PC-3 (cell line): ENCODE results near the gene PAPPA. TPM values are rescaled to one million over a fixed set of nuclear protein-coding genes. Genes with fewer than 3 reads are reported as not detected.

Source experiments
- ATAC-seq: fragments of 200-7000 bp; cut with Tn5 transposase; 2 replicates; pipeline ENCODE4 v1.9.1; 2020; ENCODE audit warnings: mild to moderate bottlenecking, moderate library complexity
- BruUV-seq: library from RNA; stranded (reverse); fragments of 400-500 nt; replicated peaks from 2 replicates; lab custom pipeline; 2021; lab: Mats Ljungman, UMichigan
- CTCF ChIA-PET: fragments of 300-600 bp; sonication (Branson Sonifier 250); formaldehyde crosslinking; loops from one replicate; lab custom pipeline; 2022; ENCODE audit warnings: antibody characterized with exemption; lab: Charles Lee
- POLR2A ChIA-PET: fragments of 300-600 bp; sonication (Branson Sonifier 250); formaldehyde crosslinking; loops from one replicate; lab custom pipeline; 2022; ENCODE audit warnings: antibody characterized with exemption; ENCODE audit not compliant: unreplicated experiment; lab: Charles Lee
- DNase-seq: peaks from one replicate; pipeline ENCODE4 v3.0.0-alpha.2; 2015
- H2AFZ ChIP-seq: fragments of 300-600 bp; sonication (generic); 2 replicates; pipeline ENCODE4 v1.6.0; 2016; ENCODE audit warnings: antibody characterized with exemption, low read length
- H3F3A ChIP-seq: fragments of 300-600 bp; sonication (generic); one replicate; pipeline ENCODE4 v1.6.0; 2017; ENCODE audit warnings: antibody characterized with exemption, low read length, control low read depth, mild to moderate bottlenecking; ENCODE audit not compliant: unreplicated experiment
- H3K27ac ChIP-seq: fragments of 300-600 bp; sonication (generic); 2 replicates; pipeline ENCODE4 v1.5.1; 2016; ENCODE audit warnings: mild to moderate bottlenecking, low read length
- H3K27me3 ChIP-seq: fragments of 300-600 bp; sonication (generic); 2 replicates; pipeline ENCODE4 v1.6.1; 2016; ENCODE audit warnings: low read length, mixed read lengths
- H3K36me3 ChIP-seq: fragments of 300-600 bp; sonication (generic); 2 replicates; pipeline ENCODE4 v1.6.1; 2016; ENCODE audit warnings: low read depth, mixed run types, low read length, mixed read lengths
- H3K4me1 ChIP-seq: fragments of 300-600 bp; sonication (generic); 2 replicates; pipeline ENCODE4 v1.5.1; 2016; ENCODE audit warnings: low read length; ENCODE audit not compliant: insufficient read depth
- H3K4me2 ChIP-seq: fragments of 300-600 bp; sonication (generic); 2 replicates; pipeline ENCODE4 v1.6.0; 2016; ENCODE audit warnings: low read length
- H3K4me3 ChIP-seq: fragments of 300-600 bp; sonication (generic); 2 replicates; pipeline ENCODE4 v1.5.1; 2016; ENCODE audit warnings: mild to moderate bottlenecking, low read length, mixed read lengths
- H3K79me2 ChIP-seq: fragments of 300-600 bp; sonication (generic); 2 replicates; pipeline ENCODE4 v1.6.1; 2017; ENCODE audit warnings: low read length, mixed read lengths
- H3K9ac ChIP-seq: fragments of 300-600 bp; sonication (generic); 2 replicates; pipeline ENCODE4 v1.6.0; 2016; ENCODE audit warnings: mild to moderate bottlenecking, low read length
- H3K9me2 ChIP-seq: fragments of 300-600 bp; sonication (generic); replicated peaks from 2 replicates; pipeline ENCODE4 v1.6.1; 2016; ENCODE audit warnings: mixed run types, low read length, mixed read lengths
- H3K9me3 ChIP-seq: fragments of 300-600 bp; sonication (generic); 2 replicates; pipeline ENCODE4 v1.6.1; 2016; ENCODE audit warnings: low read length, mixed read lengths
- H4K20me1 ChIP-seq: fragments of 300-600 bp; sonication (generic); 2 replicates; pipeline ENCODE4 v1.6.1; 2016; ENCODE audit warnings: low read length, mixed read lengths
- EZH2 ChIP-seq: fragments of 300-600 bp; sonication (generic); IDR thresholded peaks from one replicate; pipeline ENCODE4 v1.6.1; 2017; ENCODE audit warnings: antibody characterized with exemption, mild to moderate bottlenecking, low read length; ENCODE audit not compliant: unreplicated experiment
- EZH2phosphoT487 ChIP-seq: fragments of 300-600 bp; sonication (generic); IDR thresholded peaks from 2 replicates; pipeline ENCODE4 v1.6.1; 2018; ENCODE audit warnings: mild to moderate bottlenecking, antibody characterized with exemption, low read length, borderline replicate concordance
- intact Hi-C: fragments of 100-400 bp; cut with micrococcal nuclease; formaldehyde crosslinking; loops from 2 replicates; pipeline ENCODE4 v1.9.0; 2023
- total RNA-seq: library from RNA; depleted of rRNA; stranded (reverse); fragments of >200 nt; gene quantifications from 2 replicates; pipeline ENCODE4 v1.2.3, GENCODE V29; 2014
- TF ChIP-seq, protein P1 (sequence below): fragments of 300-600 bp; sonication (generic); conservative IDR thresholded peaks from 2 replicates; pipeline ENCODE4 v1.5.1; 2017; ENCODE audit warnings: antibody characterized with exemption, low read depth, mild to moderate bottlenecking, low read length

Gene PAPPA
- total RNA-seq, 1 experiment from 2014 or later = not detected

GRCh38 chr9:116112236-116112635, 41.4 kb upstream of the PAPPA start:
- no peaks in the 10 kb centered on the region for H3K4me1 ChIP-seq
- no peak overlapping the region for H3K4me3 ChIP-seq
- POLR2A ChIA-PET = no interaction called here
- no peak for ATAC-seq
- no TSS peak for BruUV-seq
- no peaks in the 10 kb centered on the region for H4K20me1 ChIP-seq
- H3K79me2 ChIP-seq = no peaks in the 10 kb centered on the region
- TF ChIP-seq, protein P1, sequence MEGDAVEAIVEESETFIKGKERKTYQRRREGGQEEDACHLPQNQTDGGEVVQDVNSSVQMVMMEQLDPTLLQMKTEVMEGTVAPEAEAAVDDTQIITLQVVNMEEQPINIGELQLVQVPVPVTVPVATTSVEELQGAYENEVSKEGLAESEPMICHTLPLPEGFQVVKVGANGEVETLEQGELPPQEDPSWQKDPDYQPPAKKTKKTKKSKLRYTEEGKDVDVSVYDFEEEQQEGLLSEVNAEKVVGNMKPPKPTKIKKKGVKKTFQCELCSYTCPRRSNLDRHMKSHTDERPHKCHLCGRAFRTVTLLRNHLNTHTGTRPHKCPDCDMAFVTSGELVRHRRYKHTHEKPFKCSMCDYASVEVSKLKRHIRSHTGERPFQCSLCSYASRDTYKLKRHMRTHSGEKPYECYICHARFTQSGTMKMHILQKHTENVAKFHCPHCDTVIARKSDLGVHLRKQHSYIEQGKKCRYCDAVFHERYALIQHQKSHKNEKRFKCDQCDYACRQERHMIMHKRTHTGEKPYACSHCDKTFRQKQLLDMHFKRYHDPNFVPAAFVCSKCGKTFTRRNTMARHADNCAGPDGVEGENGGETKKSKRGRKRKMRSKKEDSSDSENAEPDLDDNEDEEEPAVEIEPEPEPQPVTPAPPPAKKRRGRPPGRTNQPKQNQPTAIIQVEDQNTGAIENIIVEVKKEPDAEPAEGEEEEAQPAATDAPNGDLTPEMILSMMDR = peak; percentile 67
- no peak for TF ChIP-seq EZH2phosphoT487
- H3K9ac ChIP-seq = no peak overlapping the region
- no peak overlapping the region for H2AFZ ChIP-seq
- no peak overlapping the region for H3K27ac ChIP-seq
- H3K36me3 ChIP-seq = no peaks in the 10 kb centered on the region
- H3K4me2 ChIP-seq = no peak overlapping the region
- no peaks in the 10 kb centered on the region for H3F3A ChIP-seq
- intact Hi-C loops = loop anchor here (1.0 kb wide), 1 partner anchor 229 kb away; no protein-coding TSS in a partner anchor
- H3K9me3 ChIP-seq = no peaks in the 10 kb centered on the region
- peak; percentile 39 for DNase-seq
- H3K9me2 ChIP-seq = no peaks in the 10 kb centered on the region
- CTCF ChIA-PET = no interaction called here
- no peaks in the 10 kb centered on the region for H3K27me3 ChIP-seq

GRCh38 chr9:116115761-116116353, 37.7 kb upstream of the PAPPA start:
- H3K27me3 ChIP-seq = no peaks in the 10 kb centered on the region
- TF ChIP-seq EZH2phosphoT487 (no peak), EZH2 (no peak)
- TF ChIP-seq, protein P1 = no peak
- H3K4me2 ChIP-seq = no peak overlapping the region
- H3F3A ChIP-seq = no peaks in the 10 kb centered on the region
- intact Hi-C loops = no loop called here
- CTCF ChIA-PET = no interaction called here
- no peak overlapping the region for H3K27ac ChIP-seq
- POLR2A ChIA-PET = no interaction called here
- H3K4me3 ChIP-seq = no peak overlapping the region
- H3K9ac ChIP-seq = no peak overlapping the region
- ATAC-seq = no peak
- no peaks in the 10 kb centered on the region for H3K4me1 ChIP-seq
- no peaks in the 10 kb centered on the region for H3K79me2 ChIP-seq
- H3K36me3 ChIP-seq = no peaks in the 10 kb centered on the region
- no peaks in the 10 kb centered on the region for H3K9me2 ChIP-seq
- no peaks in the 10 kb centered on the region for H3K9me3 ChIP-seq
- BruUV-seq = no TSS peak
- H2AFZ ChIP-seq = no peak overlapping the region
- H4K20me1 ChIP-seq = no peaks in the 10 kb centered on the region
- no peak for DNase-seq

DNA sequence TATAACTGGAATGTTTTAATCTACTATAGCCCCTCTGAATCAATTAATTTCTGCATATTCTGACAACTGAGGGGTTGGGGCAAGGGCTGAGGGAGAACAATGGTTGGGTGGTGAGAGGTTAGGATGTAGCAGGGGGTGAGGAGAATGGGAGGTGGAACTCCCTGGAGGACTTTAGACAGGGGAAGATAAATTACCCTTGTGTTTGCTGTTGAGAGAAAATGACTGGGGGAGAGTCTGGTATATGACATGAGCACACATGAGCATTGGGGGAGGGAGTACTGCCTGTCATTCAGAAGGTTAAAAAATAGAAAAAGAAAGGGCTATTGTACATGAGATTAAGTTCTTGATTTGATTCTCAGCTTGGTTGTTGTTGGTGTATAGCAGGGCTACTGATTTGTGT, 37.2 kb upstream of the PAPPA start:
- intact Hi-C loops = no loop called here
- H2AFZ ChIP-seq = no peak overlapping the region
- H3F3A ChIP-seq = no peaks in the 10 kb centered on the region
- DNase-seq (no peak), ATAC-seq (no peak)
- H3K9ac ChIP-seq = no peak overlapping the region
- POLR2A ChIA-PET = no interaction called here
- H3K79me2 ChIP-seq = no peaks in the 10 kb centered on the region
- H3K27ac ChIP-seq = no peak overlapping the region
- BruUV-seq = no TSS peak
- no peaks in the 10 kb centered on the region for H4K20me1 ChIP-seq
- H3K27me3 ChIP-seq = no peaks in the 10 kb centered on the region
- TF ChIP-seq, protein P1 = no peak
- H3K4me1 ChIP-seq = no peaks in the 10 kb centered on the region
- no peaks in the 10 kb centered on the region for H3K36me3 ChIP-seq
- no peaks in the 10 kb centered on the region for H3K9me2 ChIP-seq
- H3K9me3 ChIP-seq = no peaks in the 10 kb centered on the region
- CTCF ChIA-PET = no interaction called here
- no peak overlapping the region for H3K4me3 ChIP-seq
- no peak overlapping the region for H3K4me2 ChIP-seq
